Coronary artery (tissue), 2 donors: ENCODE data around the gene ZBTB11.

Experiments used
- DNase-seq: peaks from one replicate; pipeline ENCODE4 v3.0.0-alpha.2; 2017; ENCODE audit warnings: low spot score
- H3K27ac ChIP-seq, 2 donors: fragments of 200-600 bp; sonication (generic); one replicate each; pipeline ENCODE4 v1.5.1; 2016 to 2019
- H3K4me3 ChIP-seq: fragments of 200-600 bp; sonication (generic); 2 replicates; pipeline ENCODE4 v1.5.1; 2016; ENCODE audit warnings: mild to moderate bottlenecking, moderate library complexity
- CTCF ChIP-seq: fragments of 200-600 bp; sonication (generic); IDR thresholded peaks from one replicate; pipeline ENCODE4 v1.5.1; 2019; ENCODE audit warnings: antibody characterized with exemption

The ZBTB11 gene

GRCh38 chr3:101629219-101629618, 47.7 kb downstream of the ZBTB11 start:
- Histone ChIP-seq H3K27ac (no peak overlapping the region), H3K4me3 (no peak overlapping the region)
- DNase-seq: peak; percentile 5
- TF ChIP-seq CTCF: no peak

GRCh38 chr3:101625879-101626278, 51.1 kb downstream of the ZBTB11 start:
- no peak overlapping the region for H3K4me3 ChIP-seq
- no peak for TF ChIP-seq CTCF
- H3K27ac ChIP-seq: no peak overlapping the region
- DNase-seq: no peak

- DNase-seq: no peak
Measured at GRCh38 chr3:101624857-101625256, 52.1 kb downstream of the ZBTB11 start.

GRCh38 chr3:101623656-101624055, 53.3 kb downstream of the ZBTB11 start:
- DNase-seq: no peak
- TF ChIP-seq CTCF: no peak
- Histone ChIP-seq H3K27ac (no peak overlapping the region), H3K4me3 (no peak overlapping the region)

More at GRCh38 chr3:101624857-101625256, 52.1 kb downstream of the ZBTB11 start:
- Histone ChIP-seq H3K4me3 (no peak overlapping the region), H3K27ac (no peak overlapping the region)
- no peak for TF ChIP-seq CTCF

- no peak for TF ChIP-seq CTCF
- H3K27ac ChIP-seq: no peak overlapping the region
- peak; percentile 2 for DNase-seq
- no peak overlapping the region for H3K4me3 ChIP-seq
Measured at GRCh38 chr3:101619734-101620133, 57.2 kb downstream of the ZBTB11 start.

- no peak overlapping the region for H3K27ac ChIP-seq
- peak; percentile 11 for DNase-seq
- no peak for TF ChIP-seq CTCF
- H3K4me3 ChIP-seq: no peak overlapping the region
Measured at GRCh38 chr3:101618726-101619125, 58.2 kb downstream of the ZBTB11 start.

GRCh38 chr3:101617478-101617877, 59.5 kb downstream of the ZBTB11 start:
- DNase-seq: no peak

More at GRCh38 chr3:101617478-101617877, 59.5 kb downstream of the ZBTB11 start:
- no peak for TF ChIP-seq CTCF
- H3K27ac ChIP-seq: no peak overlapping the region
- no peak overlapping the region for H3K4me3 ChIP-seq
